HepG2 (cell line): ENCODE data around the gene SHC1.

Source experiments
- CCAR2 ChIP-seq: fragments of 200-400 bp; formaldehyde crosslinking; optimal IDR thresholded peaks from 2 replicates; pipeline ENCODE3; 2018; ENCODE audit warnings: low read depth, mild to moderate bottlenecking, low read length, moderate library complexity
- CSRNP2 ChIP-seq: sonication (generic); formaldehyde crosslinking; conservative IDR thresholded peaks from 2 replicates; pipeline ENCODE4 v1.8.0; 2022; ENCODE audit warnings: low read depth, missing genetic modification reagents
- GFI1 ChIP-seq: sonication (generic); formaldehyde crosslinking; IDR thresholded peaks from 2 replicates; pipeline ENCODE4 v1.5.0; 2020; ENCODE audit warnings: missing genetic modification reagents, mild to moderate bottlenecking, borderline replicate concordance
- KDM5B ChIP-seq: sonication (generic); formaldehyde crosslinking; IDR thresholded peaks from 2 replicates; pipeline ENCODE4 v1.4.0; 2020; ENCODE audit warnings: missing genetic modification reagents, mild to moderate bottlenecking, borderline replicate concordance
- MAX ChIP-seq: IDR thresholded peaks from 2 replicates; pipeline ENCODE4 v1.6.1; 2012; ENCODE audit warnings: inconsistent platforms
- PHF8 ChIP-seq: sonication (generic); formaldehyde crosslinking; IDR thresholded peaks from 2 replicates; pipeline ENCODE4 v1.5.0; 2020; ENCODE audit warnings: missing genetic modification reagents
- POLR2A ChIP-seq, 2 experiments: IDR thresholded peaks; 2 replicates each; pipeline ENCODE4 v1.6.1; 2011; ENCODE audit warnings: low read depth in 2 of 2, low read length in 2 of 2, mild to moderate bottlenecking in 1 of 2, moderate library complexity in 1 of 2; ENCODE audit not compliant: insufficient read depth in 1 of 2
- TBL1XR1 ChIP-seq: fragments of 150-350 bp; IDR thresholded peaks from 2 replicates; pipeline ENCODE4 v1.6.1; 2014; ENCODE audit warnings: borderline replicate concordance, low read length; ENCODE audit not compliant: partially characterized antibody
- ZBTB26 ChIP-seq: IDR thresholded peaks from 2 replicates; pipeline ENCODE4 v1.6.1; 2016; ENCODE audit warnings: missing compliant biosample characterization, missing genetic modification reagents, borderline replicate concordance
- ZMAT3 ChIP-seq: sonication (generic); formaldehyde crosslinking; conservative IDR thresholded peaks from 2 replicates; pipeline ENCODE4 v1.7.0; 2021; ENCODE audit warnings: missing genetic modification reagents
- ZNF318 ChIP-seq: sonication (generic); formaldehyde crosslinking; IDR thresholded peaks from 2 replicates; pipeline ENCODE4 v1.4.0; 2020; ENCODE audit warnings: mild to moderate bottlenecking, missing genetic modification reagents
- ZNF564 ChIP-seq: sonication (generic); formaldehyde crosslinking; IDR thresholded peaks from 2 replicates; pipeline ENCODE4 v1.8.1; 2023; ENCODE audit warnings: mild to moderate bottlenecking, missing genetic modification reagents
- ZSCAN25 ChIP-seq: sonication (generic); formaldehyde crosslinking; IDR thresholded peaks from 2 replicates; pipeline ENCODE4 v1.8.0; 2022; ENCODE audit warnings: mild to moderate bottlenecking, missing genetic modification reagents

GRCh38 chr1:154955039-154955717, 15.4 kb downstream of the SHC1 start:
- TF ChIP-seq KDM5B (CRISPR knock-in tag) (no peak), MAX (no peak), ZNF564 (CRISPR knock-in tag) (no peak), CCAR2 (no peak), ZMAT3 (0 out of 2 replicates have a peak, but pooled peaks have one; percentile 22), TBL1XR1 (no peak), ZSCAN25 (no peak), PHF8 (CRISPR knock-in tag) (no peak), CSRNP2 (no peak), GFI1 (CRISPR knock-in tag) (no peak), ZBTB26 (CRISPR knock-in tag) (no peak), ZNF318 (CRISPR knock-in tag) (no peak), POLR2A (IDR thresholded peaks at IDR 0.05; ENCODE audit: insufficient read depth in 1 of 2, low read depth in 2 of 2, low read length in 2 of 2) (peak in 1 of 2 experiments; percentile 55; a peak in 1 of 4 replicates)
